ENCODE measurements around the gene FKBP14. TPM values are rescaled to one million over a fixed set of nuclear protein-coding genes. Genes with fewer than 3 reads are reported as not detected.

Gene FKBP14
- total and polyA plus RNA-seq, 2 of the 8 experiments (the other 6 are each of a cell fraction or from before 2014, with no cell fraction given): 3.2 to 20.7 TPM

DNA sequence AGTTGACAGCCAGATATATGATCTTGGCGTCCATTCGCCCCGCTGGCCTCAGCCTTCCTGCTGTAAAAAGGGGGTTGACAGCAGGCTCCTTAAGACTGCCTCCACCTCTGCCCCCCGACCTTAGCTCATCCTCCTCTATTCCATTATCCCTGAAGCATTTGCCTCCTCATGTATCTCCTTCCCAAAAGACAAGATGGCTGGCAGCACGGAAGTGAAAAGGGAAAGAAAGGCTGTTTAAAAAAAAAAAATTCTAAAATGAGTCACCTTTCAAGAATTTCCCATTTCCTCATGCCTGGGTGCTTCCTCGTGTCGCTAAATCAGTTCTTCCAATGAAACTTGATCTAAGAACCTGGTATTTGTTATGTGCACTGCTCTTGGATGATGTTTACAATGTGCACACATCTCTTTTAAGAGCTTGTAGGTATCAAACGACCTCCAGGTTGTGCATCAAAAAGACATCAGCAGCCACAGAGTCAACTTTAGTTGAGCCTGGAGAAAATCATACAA is 38.6 kb downstream of the FKBP14 start:
- H3K4me3 ChIP-seq (ENCODE audit: extremely low read depth in 1 of 4, insufficient read depth in 2 of 4, low read depth in 3 of 4, low read length in 4 of 4): peak overlapping the region; percentile 84 to 90 (median 88); a peak in 6 of 8 replicates
- no peak overlapping the region for H2BK12ac ChIP-seq (ENCODE audit: low read depth, low read length)
- no peak overlapping the region for H3K18ac ChIP-seq (ENCODE audit: extremely low read depth, low read length)
- H3K23me2 ChIP-seq (ENCODE audit: low read depth, low read length): peaks cover 4% of the 10 kb centered on the region
- 0 out of 7 replicates have a peak overlapping the region, but pooled peaks of 1 of the 4 experiments have one; percentile 81 for H3K9ac ChIP-seq (replicated peaks in 1 of 4; ENCODE audit: extremely low read depth in 1 of 4, low read depth in 3 of 4, low read length in 3 of 4)
- no peak overlapping the region for H2BK5ac ChIP-seq (ENCODE audit: low read depth, low read length)
- H3K36me3 ChIP-seq (ENCODE audit: control insufficient read depth in 2 of 4, insufficient read depth in 4 of 4, low read length in 3 of 4): no peaks in the 10 kb centered on the region; a peak in 1 of 8 replicates
- H2AFZ ChIP-seq (ENCODE audit: low read length): no peak overlapping the region
- POLR2A ChIA-PET (ENCODE audit: partially characterized antibody): interaction anchor here (0.7 to 1.5 kb wide), 8 partner anchors 8 to 65 kb away, joined by 3 to 7 read pairs (median 4); partner anchors contain the start of genes FKBP14 and PLEKHA8
- H4K8ac ChIP-seq (ENCODE audit: extremely low read depth, insufficient read depth, low read length): no peak overlapping the region
- no peak overlapping the region for H4K5ac ChIP-seq (ENCODE audit: insufficient read length, low read depth, low read length)
- no peak overlapping the region for H3K23ac ChIP-seq (ENCODE audit: insufficient read length)
- H3K56ac ChIP-seq (replicated peaks; ENCODE audit: insufficient read length, low read depth, low read length): no peak overlapping the region
- H2BK120ac ChIP-seq (replicated peaks; ENCODE audit: low read depth, low read length): no peak overlapping the region
- H3K79me1 ChIP-seq (ENCODE audit: low read depth, low read length): peaks cover 4% of the 10 kb centered on the region
- H2AK5ac ChIP-seq (ENCODE audit: low read depth, low read length): no peak overlapping the region
- FAIRE-seq (no peak), DNase-seq (ENCODE audit: low read depth in 1 of 2, low spot score in 2 of 2) (no peak)
- peaks cover 2 to 4% of the 10 kb centered on the region in 2 experiments for H4K20me1 ChIP-seq (replicated peaks in 1 of 2; ENCODE audit: control insufficient read depth in 1 of 2, insufficient read depth in 2 of 2, low read length in 2 of 2)
- 54% methylated on average over 8 of the region's 8 CpGs; no CpG with 5 or more reads in 1 of the 2 experiments for WGBS, 2 experiments (ENCODE audit: extremely low coverage in 1 of 2, insufficient coverage in 1 of 2, insufficient read length in 1 of 2, insufficient replicate concordance in 2 of 2, low coverage in 1 of 2, low lambda C conversion rate in 2 of 2, missing lambda C conversion rate in 1 of 2)
- CTCF ChIA-PET (ENCODE audit: partially characterized antibody): interaction anchor here (0.8 to 2.9 kb wide), 6 partner anchors 10 to 576 kb away, joined by 3 to 21 read pairs (median 4); no protein-coding TSS in a partner anchor
- peaks cover 0 to 2% (median 0%) of the 10 kb centered on the region in 4 experiments; a peak in 1 of 7 replicates for H3K27me3 ChIP-seq (replicated peaks in 1 of 4; ENCODE audit: control insufficient read depth in 3 of 4, extremely low read depth in 1 of 4, insufficient read depth in 3 of 4, low read length in 3 of 4)
- H3K4me2 ChIP-seq (ENCODE audit: insufficient read depth in 1 of 2, low read depth in 2 of 2, low read length in 2 of 2): peak overlapping the region; percentile 86 to 91
- H3K79me2 ChIP-seq (ENCODE audit: control insufficient read depth in 1 of 2, insufficient read depth in 2 of 2, low read length in 2 of 2): peaks cover 0 to 40% of the 10 kb centered on the region in 2 experiments; a peak in 3 of 4 replicates
- no peak overlapping the region for H2BK20ac ChIP-seq (ENCODE audit: low read length)
- no peak overlapping the region for H3K27ac ChIP-seq (ENCODE audit: low read depth, low read length)
- H3K14ac ChIP-seq (ENCODE audit: insufficient read length): no peak overlapping the region
- H3K4ac ChIP-seq (replicated peaks; ENCODE audit: insufficient read length, low read depth, low read length): no peak overlapping the region
- peaks cover 0 to 2% of the 10 kb centered on the region in 2 experiments; a peak in 1 of 4 replicates for H3K9me3 ChIP-seq (ENCODE audit: insufficient read depth in 2 of 2, low read depth in 1 of 2, low read length in 1 of 2)
- no peak overlapping the region for H4K91ac ChIP-seq (replicated peaks; ENCODE audit: insufficient read length, low read length)
- no peak overlapping the region for H2BK15ac ChIP-seq (ENCODE audit: low read length)
- peaks cover 0 to 10% (median 6%) of the 10 kb centered on the region in 4 experiments; a peak in 5 of 7 replicates for H3K4me1 ChIP-seq (replicated peaks in 1 of 4; ENCODE audit: control insufficient read depth in 3 of 4, insufficient read depth in 4 of 4, low read length in 3 of 4)
- TF ChIP-seq JUN (IDR thresholded peaks at IDR 0.05; ENCODE audit: low read depth, low read length) (peak; percentile 45; the same call in 1 of the 2 replicates), CREB1 (IDR thresholded peaks at IDR 0.05) (no peak), CTBP2 (IDR thresholded peaks at IDR 0.05; ENCODE audit: borderline replicate concordance, insufficient read depth, insufficient read length, low read length) (no peak), NANOG (IDR thresholded peaks at IDR 0.05; ENCODE audit: insufficient read depth, low read depth, low read length, poor library complexity, severe bottlenecking) (no peak), HDAC6 (IDR thresholded peaks at IDR 0.05; ENCODE audit: low read depth, low read length) (no peak), POU5F1 (IDR thresholded peaks at IDR 0.05; ENCODE audit: low read depth, low read length) (no peak), YY1 (IDR thresholded peaks at IDR 0.05; ENCODE audit: low read depth, low read length) (0 out of 2 replicates have a peak, but pooled peaks have one; percentile 62), RNF2 (IDR thresholded peaks at IDR 0.05; ENCODE audit: borderline replicate concordance, low read depth, low read length, missing control alignments, poor library complexity, severe bottlenecking) (no peak), JUND (IDR thresholded peaks at IDR 0.05; ENCODE audit: low read length) (peak; percentile 78; the same call in 1 of the 2 replicates), CHD1 (IDR thresholded peaks at IDR 0.05; ENCODE audit: low read depth, low read length) (no peak), SIN3A (conservative IDR thresholded peaks at IDR 0.05 in 1 of 2, IDR thresholded peaks at IDR 0.05 in 1 of 2; ENCODE audit: low read depth in 1 of 2, low read length in 2 of 2) (no peak), TAF1 (IDR thresholded peaks at IDR 0.05; ENCODE audit: low read depth, low read length) (no peak), CHD2 (IDR thresholded peaks at IDR 0.05; ENCODE audit: low read length) (no peak)

Measured in H1 (cell line).